22Rv1 (cell line): ENCODE measurements around the gene TSPAN10.

Experiments
- H3K27ac ChIP-seq: fragments of 450-650 bp; 2 replicates; pipeline ENCODE4 v1.5.1; 2017
- CTCF ChIP-seq: fragments of 450-650 bp; IDR thresholded peaks from 2 replicates; pipeline ENCODE4 v1.5.1; 2017; ENCODE audit warnings: mild to moderate bottlenecking
- ZFX ChIP-seq: fragments of 450-650 bp; IDR thresholded peaks from 2 replicates; pipeline ENCODE4 v1.6.1; 2017; ENCODE audit warnings: antibody characterized with exemption, borderline replicate concordance

Gene TSPAN10

GRCh38 chr17:81652906-81653771 is 16.1 kb downstream of the TSPAN10 start:
- H3K27ac ChIP-seq: no peak overlapping the region
- TF ChIP-seq ZFX (no peak), CTCF (no peak)

- H3K27ac ChIP-seq: no peak overlapping the region
- TF ChIP-seq ZFX (no peak), CTCF (no peak)
Observed at GRCh38 chr17:81655378-81656117, 18.6 kb downstream of the TSPAN10 start.

GRCh38 chr17:81656118-81656743 is 19.2 kb downstream of the TSPAN10 start, which contains the start of gene PDE6G:
Gene PDE6G, minus strand, starts transcription at chr17:81656542. Its CDS starts 3,237 bp downstream, at chr17:81653305.
- no peak for TF ChIP-seq CTCF
- no peak for TF ChIP-seq ZFX
- H3K27ac ChIP-seq: no peak within 1 kb of the TSS

GRCh38 chr17:81656835-81657234 is 19.8 kb downstream of the TSPAN10 start:
- no peak for TF ChIP-seq ZFX
- H3K27ac ChIP-seq: no peak overlapping the region

- H3K27ac ChIP-seq: peak overlapping the region; percentile 52
- TF ChIP-seq ZFX: no peak
- no peak for TF ChIP-seq CTCF
Observed at GRCh38 chr17:81659038-81659437, 22.0 kb downstream of the TSPAN10 start.

- TF ChIP-seq CTCF: no peak
- no peak for TF ChIP-seq ZFX
- peak overlapping the region; percentile 52 for H3K27ac ChIP-seq
Observed at GRCh38 chr17:81660441-81660840, 23.4 kb downstream of the TSPAN10 start.

- no peak for TF ChIP-seq CTCF
- no peak for TF ChIP-seq ZFX
- H3K27ac ChIP-seq: no peak overlapping the region
Observed at GRCh38 chr17:81662002-81662401, 25.0 kb downstream of the TSPAN10 start.
